HG02840 (cell line): Measurements from ENCODE around the gene CAMK4.

Source experiments
- ATAC-seq: cut with Tn5 transposase; IDR thresholded peaks from one replicate; pipeline ENCODE4 v1.9.1; 2021; ENCODE audit warnings: mild to moderate bottlenecking, moderate library complexity, moderate number of reproducible peaks; ENCODE audit not compliant: unreplicated experiment, low FRiP score

Gene CAMK4

DNA sequence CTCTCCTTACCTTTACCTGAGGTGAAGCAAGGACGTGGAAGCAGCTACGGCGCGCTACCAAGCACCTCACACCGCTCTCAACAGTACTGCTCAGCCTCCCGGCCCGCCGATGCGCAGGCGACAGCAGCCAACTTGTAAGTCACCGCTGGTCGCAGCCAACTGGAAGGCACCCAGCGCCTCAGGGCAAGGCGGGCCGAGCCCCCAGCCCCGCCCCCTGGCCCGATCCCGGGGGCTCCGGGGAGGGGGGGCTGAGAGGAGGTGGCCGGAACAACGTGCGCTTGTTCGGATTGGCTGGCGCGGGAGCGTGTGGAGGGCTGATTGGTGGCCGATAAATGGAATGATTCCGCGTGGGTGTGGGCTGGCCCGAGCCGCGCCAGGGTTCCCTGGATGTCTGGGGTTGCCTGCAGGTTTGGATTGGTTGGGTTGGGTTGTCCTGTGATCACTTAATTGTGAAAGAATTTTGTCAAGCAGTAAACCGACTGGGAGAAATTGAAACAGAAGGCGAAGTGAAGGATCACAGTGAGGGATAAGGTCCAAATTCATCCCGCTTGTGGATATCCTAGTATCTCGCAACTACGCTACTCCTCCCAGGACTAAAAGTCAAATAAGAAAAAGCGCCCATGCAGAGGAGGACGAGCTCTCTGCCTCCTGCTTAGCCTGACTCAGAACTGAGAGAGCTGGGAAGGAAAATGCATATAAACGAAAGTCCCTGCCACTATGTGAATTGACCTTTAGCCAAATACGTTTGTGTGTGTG is 288.4 kb downstream of the CAMK4 start, which contains the start of gene STARD4:
TSS of gene STARD4 (minus strand) at position 161 of the 756 bp plus-strand sequence. CDS start 5,102 bp downstream, outside the sequence.
- ATAC-seq = peak; percentile 97

DNA sequence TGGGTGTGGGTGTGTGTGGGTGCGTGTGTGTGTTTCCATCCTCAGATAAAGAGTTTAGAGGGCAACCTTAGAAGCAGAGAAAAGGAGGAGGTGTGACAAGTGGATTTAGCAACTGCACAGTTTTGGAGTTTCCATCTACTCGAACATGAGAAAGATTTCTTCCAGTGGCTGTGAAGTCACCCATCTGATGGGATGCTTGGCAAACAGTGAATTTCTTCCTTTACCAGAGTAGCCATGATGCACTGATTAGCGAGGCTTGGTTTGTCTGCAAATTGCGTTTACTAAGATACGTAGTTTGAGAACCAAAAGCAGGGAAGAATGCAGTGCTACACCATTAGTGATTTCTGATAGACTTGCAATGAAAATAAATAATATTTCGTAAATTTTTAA is 288.9 kb downstream of the CAMK4 start:
- no peak for ATAC-seq

DNA sequence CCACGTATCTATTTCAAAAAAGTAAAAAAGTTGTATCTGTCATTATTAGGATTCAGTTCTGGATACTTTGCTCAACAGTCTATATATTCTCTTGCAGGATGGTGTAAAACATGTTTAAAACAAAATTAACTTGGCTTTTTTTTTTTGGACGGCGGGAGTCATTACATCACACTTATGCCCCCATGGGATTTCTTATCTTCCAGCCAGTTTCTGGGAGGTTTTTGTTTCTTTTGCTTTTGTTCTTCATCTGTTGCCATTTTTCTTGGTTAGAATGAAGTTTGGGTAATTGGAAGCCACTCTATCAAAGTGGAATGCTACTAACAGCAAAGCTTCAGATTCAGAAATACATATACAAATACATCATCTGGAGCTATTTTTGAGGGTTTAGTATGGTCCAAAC is 289.9 kb downstream of the CAMK4 start:
- no peak for ATAC-seq

DNA sequence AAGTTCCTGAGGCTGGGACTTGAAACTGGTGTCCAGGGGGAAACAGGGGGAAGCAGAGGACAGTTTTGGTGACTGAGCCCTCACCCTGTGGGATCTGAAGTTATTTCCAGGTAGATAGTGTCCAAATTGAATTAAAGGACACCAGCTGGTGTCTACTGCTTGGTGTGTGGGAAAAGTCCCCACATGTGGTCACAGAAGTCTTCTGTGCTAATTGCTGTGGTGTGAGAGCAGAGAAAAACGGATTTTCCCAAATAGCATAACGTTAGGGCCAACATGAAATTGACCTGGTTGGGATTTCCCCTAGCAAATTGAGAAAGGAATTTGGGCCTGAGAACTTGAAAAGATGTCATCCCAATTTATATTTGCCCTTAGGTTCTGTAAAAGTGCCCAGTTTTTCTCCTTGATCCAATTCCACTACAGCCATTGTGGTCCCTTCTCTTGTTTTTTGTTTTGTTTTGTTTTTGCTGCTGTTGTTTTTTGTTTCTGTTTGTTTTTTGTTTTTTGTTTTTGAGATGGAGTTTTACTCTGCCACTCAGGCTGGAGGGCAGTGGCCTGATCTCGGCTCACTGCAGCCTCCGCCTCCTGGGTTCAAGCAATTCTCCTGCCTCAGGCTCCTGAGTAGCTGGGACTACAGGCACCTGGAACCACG is 293.8 kb downstream of the CAMK4 start:
- no peak for ATAC-seq

DNA sequence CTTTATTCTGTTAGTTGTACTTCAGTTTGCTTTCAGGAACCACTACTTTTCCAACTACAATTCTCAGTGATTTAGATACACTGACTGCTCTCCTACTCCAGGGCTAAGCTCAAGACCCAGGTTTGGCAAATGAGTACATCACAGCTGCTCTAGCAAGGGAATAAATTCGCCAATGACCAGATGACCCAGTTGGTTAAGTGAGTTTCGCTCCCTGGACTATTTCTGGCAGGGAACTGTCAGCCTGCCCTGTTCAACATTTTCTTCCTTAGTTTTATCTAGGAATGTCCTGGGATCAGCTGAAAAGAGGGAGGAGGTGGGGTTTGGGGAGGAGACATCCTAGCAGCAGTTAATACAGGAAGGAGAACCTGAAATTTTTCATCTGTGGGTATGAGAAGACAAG is 294.6 kb downstream of the CAMK4 start:
- no peak for ATAC-seq

DNA sequence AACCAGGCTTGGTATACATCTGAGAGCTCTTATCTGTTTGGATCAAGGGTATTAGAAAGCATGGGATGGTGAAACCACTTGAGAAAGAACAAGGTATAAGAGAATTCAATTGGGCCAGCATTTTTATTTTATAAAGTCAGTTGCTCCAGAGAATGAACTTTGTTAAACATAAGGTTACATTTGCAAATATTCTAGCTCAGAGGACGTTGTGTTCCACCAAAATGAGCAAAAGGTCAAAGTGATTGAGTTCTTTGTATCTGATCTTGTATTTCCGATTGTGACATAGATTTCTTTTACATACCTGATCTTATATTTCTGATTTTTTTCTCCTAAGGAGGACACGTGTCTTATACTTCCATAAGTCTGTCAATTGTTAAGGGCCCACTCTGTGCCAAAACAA is 296.7 kb downstream of the CAMK4 start:
- ATAC-seq = no peak

DNA sequence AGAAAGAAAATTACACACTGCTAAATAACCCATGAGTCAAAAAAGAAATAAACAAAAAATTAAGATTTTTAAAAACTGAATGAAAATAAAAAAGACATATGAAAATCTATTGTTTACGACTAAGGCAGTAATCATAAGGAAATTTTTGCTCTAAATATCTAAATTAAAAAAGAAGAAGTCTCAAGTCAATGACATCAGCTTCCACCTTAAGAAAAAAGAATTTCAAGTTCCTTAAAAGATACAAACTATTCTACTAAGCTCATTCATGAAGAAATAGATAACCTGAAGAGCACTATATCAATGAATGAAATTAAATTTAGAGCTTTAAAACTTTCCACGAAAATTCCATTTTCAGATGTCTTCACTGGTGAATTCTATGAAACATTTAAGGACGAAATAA is 303.9 kb downstream of the CAMK4 start:
- ATAC-seq = no peak

DNA sequence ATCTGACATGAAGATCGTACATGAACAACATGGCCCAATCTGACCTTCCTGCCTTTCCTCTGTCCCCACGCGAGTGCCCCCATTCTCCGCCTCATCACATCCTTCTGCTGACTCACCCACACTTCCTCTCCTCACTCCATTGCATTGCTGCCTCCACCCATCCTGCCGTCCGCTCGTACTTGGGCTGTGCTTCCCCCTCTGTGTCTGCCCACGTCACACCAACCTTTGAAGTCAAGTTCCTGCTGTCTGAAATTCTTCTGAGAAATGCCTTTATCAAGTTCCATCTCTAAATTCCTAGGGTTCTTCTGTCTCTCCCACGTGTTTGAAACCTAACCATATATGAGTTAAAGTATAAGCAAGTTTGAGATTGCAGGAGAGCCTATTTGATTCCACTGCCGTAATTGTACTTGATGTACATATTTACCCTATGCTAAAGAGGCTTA is 306.1 kb downstream of the CAMK4 start:
- ATAC-seq = peak; percentile 85

DNA sequence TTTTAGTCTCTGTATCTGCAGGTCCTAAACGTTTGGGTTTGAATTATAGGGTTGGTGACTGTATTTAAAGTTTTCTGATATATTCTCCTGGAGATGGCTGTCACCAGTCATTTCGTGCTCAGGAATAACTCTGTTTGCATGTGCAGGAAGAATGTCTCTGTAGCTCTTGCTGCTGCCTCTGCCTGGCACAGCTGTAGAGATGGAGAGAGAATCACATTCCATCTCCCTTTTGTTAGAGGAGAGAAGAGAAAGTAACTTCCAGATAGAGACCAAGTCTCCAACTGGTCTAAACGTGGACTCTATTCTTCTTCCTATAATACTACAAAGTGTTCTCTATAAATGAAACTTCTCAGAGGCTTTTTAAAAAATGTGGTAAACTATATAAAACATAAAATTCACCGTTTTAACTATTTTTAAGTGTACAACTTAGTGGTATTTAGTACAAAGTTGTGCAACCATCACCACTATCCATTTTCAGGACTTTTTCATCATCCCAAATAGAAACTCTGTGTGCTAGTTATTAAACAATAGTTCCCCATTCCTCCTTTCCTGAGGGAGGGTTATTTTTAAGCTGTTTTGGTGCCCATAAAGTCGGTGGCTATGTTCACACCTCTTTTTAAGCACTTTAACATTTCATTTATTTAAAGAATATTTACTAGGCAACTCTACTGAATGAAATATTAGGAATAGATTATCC is 308.9 kb downstream of the CAMK4 start:
- no peak for ATAC-seq

DNA sequence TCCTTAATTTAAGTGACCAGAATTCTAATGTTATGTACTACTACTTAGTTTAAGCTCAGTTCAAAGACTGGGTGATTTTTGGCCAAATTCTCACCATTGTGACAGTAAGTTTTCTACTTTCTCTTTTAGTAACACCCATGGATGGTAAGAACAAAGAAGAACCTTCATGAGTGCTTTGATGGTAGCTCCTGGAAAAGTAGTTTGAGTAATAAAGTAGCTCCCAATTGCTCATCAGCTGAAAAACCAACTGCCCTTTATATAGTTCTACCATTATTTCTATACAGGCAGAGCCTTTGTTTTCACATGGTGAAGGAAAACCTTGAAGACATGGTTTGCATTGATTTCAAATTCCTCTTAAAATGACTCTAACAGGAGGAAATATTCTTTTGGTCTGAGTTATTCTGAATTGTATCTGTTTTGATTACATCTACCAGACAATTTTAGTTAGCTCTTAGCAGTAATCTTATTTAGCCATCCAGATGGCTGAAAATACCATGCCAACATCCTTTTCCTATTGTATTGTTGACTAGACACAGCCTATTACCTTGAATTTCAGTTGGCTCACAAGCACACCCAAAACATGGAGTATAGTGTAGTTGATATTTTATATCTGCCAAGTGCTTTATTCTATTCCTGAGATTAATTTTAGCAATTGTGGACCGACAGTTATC is 311.8 kb downstream of the CAMK4 start:
- no peak for ATAC-seq

DNA sequence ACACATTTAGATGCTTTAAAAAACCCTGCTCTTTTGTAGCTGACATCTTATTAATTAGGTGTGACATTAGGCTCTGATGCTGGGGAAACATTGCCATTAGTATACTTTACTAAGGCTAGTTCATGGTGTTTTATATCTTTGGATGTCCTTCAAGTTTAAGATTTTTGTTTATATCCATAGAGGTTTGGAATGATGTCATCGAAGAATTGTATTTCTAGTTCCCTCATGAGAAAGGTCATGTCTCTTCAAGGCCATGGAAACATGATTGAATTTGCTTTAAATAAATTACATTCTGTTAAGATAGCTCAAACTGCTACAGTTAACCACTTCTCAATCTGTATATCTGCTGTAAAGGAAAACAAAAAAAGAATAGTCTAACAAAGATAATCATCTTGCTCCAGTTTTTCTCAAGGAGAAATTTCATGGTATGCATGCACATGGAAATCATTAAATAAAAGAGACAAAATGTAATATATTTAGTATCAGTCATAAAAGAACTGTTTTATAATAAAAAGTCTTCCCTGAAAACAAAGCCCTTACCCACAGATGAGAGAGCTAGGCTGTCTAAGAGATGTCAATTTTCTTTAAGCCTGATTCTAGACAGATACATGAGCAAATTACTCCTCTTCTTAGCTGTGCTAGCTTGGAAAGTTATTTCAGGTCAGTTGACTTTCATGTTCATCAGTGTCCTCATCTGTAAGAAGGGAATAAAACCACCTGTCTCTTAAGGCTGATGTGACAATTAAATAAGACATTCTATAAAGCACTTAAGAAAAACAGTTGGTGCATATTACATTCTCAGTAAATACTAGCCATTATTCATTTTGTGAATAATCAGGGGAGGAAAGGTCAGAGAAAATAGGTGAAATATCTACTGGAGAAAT is 313.2 kb downstream of the CAMK4 start:
- no peak for ATAC-seq
